Naive thymus-derived CD4-positive, alpha-beta T cell (primary cell): Measurements from ENCODE around the gene CCR4. TPM values are rescaled to one million over a fixed set of nuclear protein-coding genes. Genes with fewer than 3 reads are reported as not detected.
"Not testable (repeated sequence)": the region's sequence is repeated elsewhere in the genome, so short reads cannot be mapped to it uniquely, and the experiment has no call there.

Experiments
- ATAC-seq: fragments of 150-1000 bp; cut with Tn5 transposase; 2 replicates; pipeline ENCODE4 v1.10.0; 2021; ENCODE audit warnings: mild to moderate bottlenecking, moderate library complexity
- CTCF ChIA-PET: fragments of 350-600 bp; sonication (Branson Sonifier 250); formaldehyde crosslinking; loops from one replicate; lab custom pipeline; 2021; ENCODE audit warnings: antibody characterized with exemption; lab: Charles Lee
- POLR2A ChIA-PET: fragments of 350-600 bp; sonication (Branson Sonifier 250); formaldehyde crosslinking; loops from one replicate; lab custom pipeline; 2021; ENCODE audit warnings: antibody characterized with exemption, inconsistent platforms; lab: Charles Lee
- DNase-seq, 9 donors: peaks; one replicate each; pipeline versions ENCODE4 v3.0.0 to v3.0.0-alpha.2; 2020 to 2022; ENCODE audit warnings: mixed read lengths in 1 of 9
- H3K27ac ChIP-seq: one replicate; pipeline ENCODE4 v1.7.0; 2013; ENCODE audit warnings: mild to moderate bottlenecking, low read depth, low read length, moderate library complexity
- H3K27me3 ChIP-seq, 2 donors: one replicate each; pipeline ENCODE4 v1.7.0; 2013; ENCODE audit warnings: low read length in 2 of 2, mild to moderate bottlenecking in 2 of 2, moderate library complexity in 2 of 2; ENCODE audit not compliant: control insufficient read depth in 2 of 2, insufficient read depth in 2 of 2
- H3K36me3 ChIP-seq, 3 experiments: 1 replicate in 2 of 3; 2 replicates in 1 of 3; pipeline ENCODE4 v1.7.0; 2013; ENCODE audit warnings: low read length in 3 of 3, mild to moderate bottlenecking in 3 of 3, moderate library complexity in 1 of 3; ENCODE audit not compliant: insufficient read depth in 3 of 3, control insufficient read depth in 2 of 3
- H3K4me1 ChIP-seq, 2 donors: one replicate each; pipeline ENCODE4 v1.7.0; 2013; ENCODE audit warnings: low read length in 2 of 2, mild to moderate bottlenecking in 2 of 2, moderate library complexity in 1 of 2; ENCODE audit not compliant: control insufficient read depth in 2 of 2, insufficient read depth in 2 of 2
- H3K4me3 ChIP-seq: 2 replicates; pipeline ENCODE4 v1.7.0; 2013; ENCODE audit warnings: mild to moderate bottlenecking, low read length
- H3K9me3 ChIP-seq, 3 experiments: 1 replicate in 2 of 3; 2 replicates in 1 of 3; pipeline ENCODE4 v1.7.0; 2013; ENCODE audit warnings: low read length in 3 of 3; ENCODE audit not compliant: control insufficient read depth in 2 of 3
- H3K27ac Mint-ChIP-seq, 9 donors: one replicate each; pipeline ENCODE4 v1.8.0; 2020 to 2022; ENCODE audit warnings: mixed read lengths in 9 of 9, mild to moderate bottlenecking in 8 of 9, moderate library complexity in 5 of 9, inconsistent platforms in 2 of 9
- H3K27me3 Mint-ChIP-seq, 5 donors: one replicate each; pipeline ENCODE4 v1.8.0; 2021 to 2022; ENCODE audit warnings: mixed read lengths in 5 of 5, mild to moderate bottlenecking in 1 of 5
- H3K36me3 Mint-ChIP-seq, 5 donors: one replicate each; pipeline ENCODE4 v1.8.0; 2020 to 2022; ENCODE audit warnings: mixed read lengths in 5 of 5, mild to moderate bottlenecking in 3 of 5, inconsistent platforms in 1 of 5
- H3K4me1 Mint-ChIP-seq, 7 donors: one replicate each; pipeline ENCODE4 v1.8.0; 2020 to 2022; ENCODE audit warnings: mixed read lengths in 7 of 7, mild to moderate bottlenecking in 3 of 7, inconsistent platforms in 1 of 7
- H3K4me3 Mint-ChIP-seq, 10 donors: one replicate each; pipeline ENCODE4 v1.8.0; 2020 to 2022; ENCODE audit warnings: mild to moderate bottlenecking in 10 of 10, mixed read lengths in 10 of 10, moderate library complexity in 6 of 10, inconsistent platforms in 2 of 10
- H3K9me3 Mint-ChIP-seq, 11 donors: one replicate each; pipeline ENCODE4 v1.8.0; 2020 to 2022; ENCODE audit warnings: mixed read lengths in 11 of 11, mild to moderate bottlenecking in 4 of 11, inconsistent platforms in 1 of 11, moderate library complexity in 1 of 11
- intact Hi-C, 2 donors: fragments of 100-400 bp; cut with micrococcal nuclease; formaldehyde crosslinking; loops; one replicate each; pipeline ENCODE4 v1.15.1; 2023
- polyA plus RNA-seq, 2 donors: library from polyadenylated mRNA; unstranded; fragments of 300-500 nt; fragmentation: Illumina TruSeq; gene quantifications; one replicate each; pipeline ENCODE4 v1.2.3, GENCODE V29; 2021
- total RNA-seq, 6 experiments: library from RNA in 5 of 6; stranded (reverse) in 5 of 6; gene quantifications; 1 replicate in 5 of 6; 2 replicates in 1 of 6; pipeline ENCODE4 v1.2.3 and lab custom pipeline; 2021 to 2026

The CCR4 gene
- total and polyA plus RNA-seq, 7 experiments from 2014 or later = 0.40 to 37.3 (median 2.4) TPM

DNA sequence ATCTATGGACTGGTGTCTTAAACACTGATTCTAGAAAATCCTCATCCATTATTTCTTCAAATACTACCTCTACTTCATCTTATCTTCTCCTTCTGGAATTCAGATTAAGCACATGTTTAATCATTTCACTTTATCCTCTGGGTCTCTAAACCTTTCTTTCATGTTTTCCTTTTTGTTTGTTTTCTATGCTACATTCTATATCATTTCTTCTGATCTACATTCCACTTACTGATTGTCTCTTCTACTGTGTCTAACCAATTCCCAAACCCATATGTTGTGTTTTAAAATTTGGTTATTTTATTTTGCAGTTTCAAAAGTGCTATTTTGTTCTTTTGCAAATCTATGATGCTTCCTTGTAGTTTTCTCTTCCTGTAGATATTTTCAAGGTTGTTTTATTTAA, 31.7 kb downstream of the CCR4 start:
- Histone ChIP-seq H3K27me3 (no peaks in the 10 kb centered on the region), H3K4me3 (no peak overlapping the region), H3K36me3 (no peaks in the 10 kb centered on the region), H3K27ac (no peak overlapping the region), H3K4me1 (peaks cover 0 to 3% of the 10 kb centered on the region in 2 donors), H3K9me3 (no peaks in the 10 kb centered on the region)
- ChIA-PET POLR2A (no interaction called here), CTCF (no interaction called here)
- H3K9me3 Mint-ChIP-seq = peaks cover 0 to 7% (median 0%) of the 10 kb centered on the region in 11 donors
- intact Hi-C loops = no loop called here
- H3K4me1 Mint-ChIP-seq = peaks cover 0 to 12% (median 2%) of the 10 kb centered on the region in 7 donors
- no peak overlapping the region for H3K4me3 Mint-ChIP-seq
- no peak overlapping the region for H3K27ac Mint-ChIP-seq
- ATAC-seq (no peak), DNase-seq (no peak)
- peaks cover 0 to 17% (median 0%) of the 10 kb centered on the region in 5 donors for H3K36me3 Mint-ChIP-seq
- H3K27me3 Mint-ChIP-seq = no peaks in the 10 kb centered on the region

DNA sequence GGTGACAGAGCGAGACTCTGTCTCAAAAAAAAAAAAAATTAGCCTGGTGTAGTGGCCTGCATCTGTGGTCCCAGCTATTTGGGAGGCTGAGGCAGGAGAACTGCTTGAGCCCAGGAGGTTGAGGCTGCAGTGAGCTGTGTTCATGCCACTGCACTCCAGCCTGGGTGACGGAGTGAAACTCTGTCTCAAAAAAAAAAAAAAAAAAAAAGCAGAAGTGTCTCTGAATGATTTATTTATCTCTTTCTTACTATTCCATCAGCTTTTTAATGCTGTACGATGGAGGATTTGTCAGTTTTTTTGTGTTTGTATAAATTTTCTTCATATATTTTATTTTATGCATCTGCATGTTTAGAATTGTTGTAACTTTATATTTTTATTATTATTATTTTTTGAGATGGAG, 33.5 kb downstream of the CCR4 start:
- intact Hi-C loops = not testable (repeated sequence)

DNA sequence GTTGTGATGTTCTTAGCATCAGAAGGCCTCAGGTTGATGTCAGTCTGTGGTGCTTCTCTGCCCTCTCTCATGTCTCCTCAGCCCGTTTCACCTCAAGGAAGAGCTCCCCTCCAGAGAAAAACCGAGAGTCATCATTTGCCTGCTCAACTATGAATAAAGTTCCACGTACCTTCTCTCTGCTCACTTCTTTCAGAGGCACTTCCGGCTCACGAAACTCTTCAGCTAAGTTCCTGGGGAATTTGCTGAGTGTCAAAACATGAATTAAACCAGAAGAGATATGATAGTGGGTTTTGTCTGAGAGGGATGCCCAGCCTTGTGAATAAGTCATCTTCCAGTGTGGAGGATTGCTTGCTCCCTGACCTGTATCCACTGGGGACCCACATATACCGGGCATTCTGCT, 37.7 kb downstream of the CCR4 start:
- Histone ChIP-seq H3K27ac (no peak overlapping the region), H3K4me1 (peaks cover 0 to 19% of the 10 kb centered on the region in 2 donors), H3K27me3 (no peaks in the 10 kb centered on the region), H3K36me3 (no peaks in the 10 kb centered on the region), H3K9me3 (no peaks in the 10 kb centered on the region), H3K4me3 (no peak overlapping the region)
- no peak overlapping the region for H3K27ac Mint-ChIP-seq
- H3K9me3 Mint-ChIP-seq = peaks cover 0 to 5% (median 0%) of the 10 kb centered on the region in 11 donors
- DNase-seq (no peak), ATAC-seq (no peak)
- CTCF ChIA-PET = interaction anchor here (0.9 kb wide), 1 partner anchor 142 kb away, joined by 3 read pairs; no protein-coding TSS in a partner anchor
- POLR2A ChIA-PET = no interaction called here
- H3K36me3 Mint-ChIP-seq = peaks cover 0 to 24% (median 3%) of the 10 kb centered on the region in 5 donors
- H3K4me1 Mint-ChIP-seq = peaks cover 0 to 34% (median 6%) of the 10 kb centered on the region in 7 donors
- intact Hi-C loops = no loop called here
- no peaks in the 10 kb centered on the region for H3K27me3 Mint-ChIP-seq
- no peak overlapping the region for H3K4me3 Mint-ChIP-seq

More for the DNA sequence above, 33.5 kb downstream of the CCR4 start:
- CTCF ChIA-PET, H3K27me3 ChIP-seq, H3K36me3 ChIP-seq, DNase-seq, H3K9me3 ChIP-seq, ATAC-seq, H3K27me3 Mint-ChIP-seq, H3K27ac ChIP-seq, H3K27ac Mint-ChIP-seq, H3K4me3 Mint-ChIP-seq, H3K4me3 ChIP-seq, H3K9me3 Mint-ChIP-seq: not testable (repeated sequence)
- Mint-ChIP-seq H3K4me1 (peaks cover 0 to 15% (median 2%) of the 10 kb centered on the region in 7 donors), H3K36me3 (peaks cover 0 to 20% (median 0%) of the 10 kb centered on the region in 5 donors)
- peaks cover 0 to 10% of the 10 kb centered on the region in 2 donors for H3K4me1 ChIP-seq
- POLR2A ChIA-PET = interaction anchor here (0.6 kb wide), 1 partner anchor 90 kb away, joined by 7 read pairs; no protein-coding TSS in a partner anchor

DNA sequence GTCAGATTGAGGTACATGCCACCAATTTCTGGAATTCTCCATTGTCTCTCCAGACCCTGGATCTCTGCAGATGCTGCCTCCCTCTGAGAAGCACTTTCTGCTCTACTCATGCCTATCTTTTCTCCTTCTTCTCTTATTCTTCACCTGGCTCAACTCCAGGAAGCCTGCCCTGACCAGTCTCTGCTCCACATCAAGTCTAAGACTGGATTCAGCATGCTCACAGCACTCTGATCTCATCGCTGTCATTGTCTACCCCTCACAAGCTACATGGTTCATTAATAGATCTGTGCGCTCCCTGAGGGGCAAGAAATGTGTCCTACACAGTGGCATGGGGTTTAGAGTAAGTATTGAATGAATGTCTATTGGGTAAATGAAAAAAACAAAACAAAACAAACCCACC, 38.7 kb downstream of the CCR4 start:
- Mint-ChIP-seq H3K4me3 (no peak overlapping the region), H3K27ac (no peak overlapping the region), H3K36me3 (peaks cover 0 to 29% (median 6%) of the 10 kb centered on the region in 5 donors), H3K4me1 (peaks cover 0 to 38% (median 8%) of the 10 kb centered on the region in 7 donors), H3K9me3 (peaks cover 0 to 5% (median 0%) of the 10 kb centered on the region in 11 donors), H3K27me3 (no peaks in the 10 kb centered on the region)
- CTCF ChIA-PET = no interaction called here
- Histone ChIP-seq H3K4me1 (peaks cover 0 to 19% of the 10 kb centered on the region in 2 donors), H3K27ac (no peak overlapping the region), H3K4me3 (no peak overlapping the region), H3K27me3 (no peaks in the 10 kb centered on the region), H3K36me3 (no peaks in the 10 kb centered on the region), H3K9me3 (no peaks in the 10 kb centered on the region)
- DNase-seq (no peak), ATAC-seq (no peak)
- intact Hi-C loops = no loop called here
- POLR2A ChIA-PET = no interaction called here

DNA sequence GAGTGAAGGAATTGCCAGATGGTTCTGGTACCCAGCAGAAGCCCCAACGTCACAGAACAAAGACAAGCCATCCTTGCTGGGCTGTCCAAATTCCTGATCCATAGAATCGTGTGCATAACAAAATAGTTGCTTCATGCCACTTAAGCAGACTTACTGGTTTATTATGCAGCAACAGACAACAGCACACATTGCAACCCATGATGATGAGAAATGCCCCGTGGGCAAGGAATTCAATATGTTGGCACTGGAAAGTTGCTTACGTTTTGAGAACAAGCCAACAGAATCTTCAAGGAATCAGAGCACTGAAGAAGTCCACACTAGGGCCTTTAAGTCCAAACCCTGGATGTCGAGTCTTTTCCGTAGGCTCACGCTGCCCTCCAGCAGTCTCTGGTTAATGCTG, 40.3 kb downstream of the CCR4 start:
- H3K27me3 ChIP-seq = no peaks in the 10 kb centered on the region
- Mint-ChIP-seq H3K36me3 (peaks cover 1 to 31% (median 6%) of the 10 kb centered on the region in 5 donors), H3K9me3 (peaks cover 0 to 4% (median 0%) of the 10 kb centered on the region in 11 donors), H3K27ac (no peak overlapping the region), H3K27me3 (no peaks in the 10 kb centered on the region), H3K4me1 (peaks cover 3 to 53% (median 20%) of the 10 kb centered on the region in 7 donors), H3K4me3 (no peak overlapping the region)
- ChIA-PET POLR2A (interaction anchor here (1.0 kb wide), 1 partner anchor 48 kb away, joined by 3 read pairs; no protein-coding TSS in a partner anchor), CTCF (no interaction called here)
- H3K4me3 ChIP-seq = no peak overlapping the region
- no peaks in the 10 kb centered on the region for H3K36me3 ChIP-seq
- ATAC-seq (no peak), DNase-seq (no peak)
- H3K27ac ChIP-seq = no peak overlapping the region
- intact Hi-C loops = no loop called here
- H3K9me3 ChIP-seq = no peaks in the 10 kb centered on the region
- peaks cover 0 to 29% of the 10 kb centered on the region in 2 donors for H3K4me1 ChIP-seq

GRCh38 chr3:32992310-32992686, 40.9 kb downstream of the CCR4 start:
- H3K4me1 Mint-ChIP-seq = peaks cover 2 to 48% (median 22%) of the 10 kb centered on the region in 7 donors

GRCh38 chr3:32994045-32994444, 42.6 kb downstream of the CCR4 start:
- H3K27ac Mint-ChIP-seq = peak overlapping the region in 1 of 9 donors; percentile 41
- Histone ChIP-seq H3K4me1 (peaks cover 0 to 41% of the 10 kb centered on the region in 2 donors), H3K27ac (no peak overlapping the region), H3K9me3 (no peaks in the 10 kb centered on the region), H3K36me3 (no peaks in the 10 kb centered on the region), H3K4me3 (no peak overlapping the region), H3K27me3 (no peaks in the 10 kb centered on the region)
- peaks cover 5 to 32% (median 12%) of the 10 kb centered on the region in 5 donors for H3K36me3 Mint-ChIP-seq
- DNase-seq = no peak
- H3K4me1 Mint-ChIP-seq = peaks cover 8 to 56% (median 25%) of the 10 kb centered on the region in 7 donors
- ChIA-PET CTCF (no interaction called here), POLR2A (no interaction called here)
- no peak for ATAC-seq
- no peaks in the 10 kb centered on the region for H3K27me3 Mint-ChIP-seq
- intact Hi-C loops = no loop called here
- H3K4me3 Mint-ChIP-seq = no peak overlapping the region
- H3K9me3 Mint-ChIP-seq = no peaks in the 10 kb centered on the region

More at GRCh38 chr3:32992310-32992686, 40.9 kb downstream of the CCR4 start:
- Mint-ChIP-seq H3K9me3 (no peaks in the 10 kb centered on the region), H3K27me3 (no peaks in the 10 kb centered on the region), H3K4me3 (peak overlapping the region in 1 of 10 donors; percentile 60), H3K36me3 (peaks cover 4 to 26% (median 7%) of the 10 kb centered on the region in 5 donors), H3K27ac (peak overlapping the region in 1 of 9 donors; percentile 88)
- intact Hi-C loops = no loop called here
- DNase-seq (no peak), ATAC-seq (no peak)
- Histone ChIP-seq H3K36me3 (no peaks in the 10 kb centered on the region), H3K27ac (no peak overlapping the region), H3K9me3 (no peaks in the 10 kb centered on the region), H3K4me1 (peaks cover 0 to 29% of the 10 kb centered on the region in 2 donors), H3K27me3 (no peaks in the 10 kb centered on the region), H3K4me3 (no peak overlapping the region)
- CTCF ChIA-PET = no interaction called here
- POLR2A ChIA-PET = no interaction called here
